Memory B cell (primary cell): ENCODE data around the gene ATMIN.

Experiments used
- ATAC-seq: fragments of 150-1000 bp; cut with Tn5 transposase; 2 replicates; pipeline ENCODE4 v1.10.0; 2021; ENCODE audit warnings: low read depth, mild to moderate bottlenecking, moderate library complexity
- DNase-seq, 2 donors: peaks; one replicate each; pipeline ENCODE4 v3.0.0; 2022; ENCODE audit warnings: low spot score in 2 of 2
- H3K27ac Mint-ChIP-seq: one replicate; pipeline ENCODE4 v1.8.0; 2022; ENCODE audit warnings: mild to moderate bottlenecking, moderate library complexity, mixed read lengths
- H3K27me3 Mint-ChIP-seq: one replicate; pipeline ENCODE4 v1.8.0; 2022; ENCODE audit warnings: mixed read lengths
- H3K36me3 Mint-ChIP-seq: one replicate; pipeline ENCODE4 v1.8.0; 2022; ENCODE audit warnings: mild to moderate bottlenecking, mixed read lengths
- H3K4me1 Mint-ChIP-seq: one replicate; pipeline ENCODE4 v1.8.0; 2022; ENCODE audit warnings: mixed read lengths
- H3K4me3 Mint-ChIP-seq: one replicate; pipeline ENCODE4 v1.8.0; 2022; ENCODE audit warnings: mild to moderate bottlenecking, moderate library complexity, mixed read lengths
- H3K9me3 Mint-ChIP-seq: one replicate; pipeline ENCODE4 v1.8.0; 2022; ENCODE audit warnings: mixed read lengths

The ATMIN gene

DNA sequence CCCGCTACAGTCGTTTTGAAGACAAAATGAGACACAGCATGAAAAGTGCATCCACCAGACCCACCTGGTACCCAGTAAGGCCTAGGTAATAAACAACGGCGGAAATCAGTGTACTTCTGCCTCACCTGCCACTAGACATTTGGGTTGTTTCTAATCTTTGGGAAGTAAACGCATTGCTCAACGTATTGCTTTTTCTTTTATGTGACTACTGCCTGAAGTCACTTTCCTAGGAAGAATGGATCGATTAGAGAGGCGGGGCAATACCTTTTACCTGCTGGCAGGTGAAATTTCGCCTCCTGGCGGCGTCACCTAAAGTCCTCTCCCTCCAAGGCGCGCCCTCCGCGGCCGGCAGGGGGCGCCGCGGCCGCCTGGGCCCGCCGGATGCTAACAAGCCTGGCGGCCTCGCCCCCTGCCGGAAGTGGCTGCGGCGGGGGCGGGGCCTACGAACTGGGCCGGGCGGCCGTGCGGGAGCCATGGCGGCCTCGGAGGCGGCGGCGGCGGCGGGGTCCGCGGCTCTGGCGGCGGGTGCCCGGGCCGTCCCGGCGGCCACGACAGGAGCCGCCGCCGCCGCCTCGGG lies at the start of gene ATMIN:
Gene ATMIN, plus strand, starts transcription at position 445 of the 577 bp plus-strand sequence. Its CDS starts 29 bp downstream, at position 474.
- no peaks in the 10 kb centered on the region for H3K9me3 Mint-ChIP-seq
- peaks cover 21% of the 10 kb centered on the region for H3K4me1 Mint-ChIP-seq
- H3K27ac Mint-ChIP-seq: no peak within 1 kb of the TSS
- H3K4me3 Mint-ChIP-seq: peak within 1 kb of the TSS; percentile 79
- no peaks in the 10 kb centered on the region for H3K27me3 Mint-ChIP-seq
- DNase-seq (peak; percentile 88), ATAC-seq (peak; percentile 94)
- H3K36me3 Mint-ChIP-seq: peaks cover 9% of the 10 kb centered on the region

DNA sequence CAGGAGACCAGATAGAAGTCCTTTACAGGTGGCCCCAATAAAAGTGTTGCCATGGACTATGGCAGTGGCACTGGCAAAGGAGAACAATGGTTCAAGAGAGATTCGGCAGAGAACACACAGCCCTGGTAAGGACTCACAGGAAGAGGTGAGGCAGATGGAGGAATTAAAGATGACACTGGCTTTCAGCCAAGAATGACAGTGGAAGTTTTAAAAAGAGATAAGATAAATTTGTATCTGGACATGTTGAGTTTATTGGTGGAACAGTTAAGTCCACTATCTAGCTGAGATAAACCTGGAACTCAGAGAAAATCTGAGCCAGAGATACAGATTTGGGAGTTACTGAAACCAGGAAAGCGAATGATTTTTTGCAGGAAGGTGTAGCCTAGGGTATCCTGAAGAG lies 49.1 kb upstream of the ATMIN start:
- no peaks in the 10 kb centered on the region for H3K9me3 Mint-ChIP-seq
- no peak overlapping the region for H3K27ac Mint-ChIP-seq
- H3K27me3 Mint-ChIP-seq: no peaks in the 10 kb centered on the region
- H3K36me3 Mint-ChIP-seq: peaks cover 14% of the 10 kb centered on the region
- DNase-seq: no peak
- no peak overlapping the region for H3K4me3 Mint-ChIP-seq
- peaks cover 6% of the 10 kb centered on the region for H3K4me1 Mint-ChIP-seq
- ATAC-seq: no peak

GRCh38 chr16:80988756-80989155 lies 46.9 kb upstream of the ATMIN start:
- peaks cover 6% of the 10 kb centered on the region for H3K4me1 Mint-ChIP-seq
- no peak overlapping the region for H3K27ac Mint-ChIP-seq
- ATAC-seq (no peak), DNase-seq (no peak)
- H3K9me3 Mint-ChIP-seq: no peaks in the 10 kb centered on the region
- no peaks in the 10 kb centered on the region for H3K27me3 Mint-ChIP-seq
- no peak overlapping the region for H3K4me3 Mint-ChIP-seq
- peaks cover 18% of the 10 kb centered on the region for H3K36me3 Mint-ChIP-seq

DNA sequence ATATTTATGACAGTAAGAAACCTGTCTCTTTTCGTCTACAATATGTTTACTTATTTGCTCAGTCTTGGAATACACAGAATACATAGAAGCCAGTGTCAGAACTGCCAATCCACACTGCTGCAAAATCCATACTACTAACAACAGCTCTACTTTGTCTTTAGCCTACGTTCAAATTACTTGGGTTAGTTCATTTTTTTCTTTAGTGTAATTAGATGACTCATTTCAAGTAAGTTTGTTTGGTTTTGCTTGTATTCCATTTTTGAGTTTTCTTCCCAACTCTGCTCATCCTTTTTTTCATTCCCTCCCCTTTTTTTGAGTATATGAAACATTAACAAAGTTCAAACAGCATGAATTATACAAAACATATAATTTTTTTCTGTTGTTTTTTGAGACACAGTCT lies 45.8 kb upstream of the ATMIN start:
- ATAC-seq (no peak), DNase-seq (no peak)
- H3K36me3 Mint-ChIP-seq: peaks cover 19% of the 10 kb centered on the region
- peaks cover 6% of the 10 kb centered on the region for H3K4me1 Mint-ChIP-seq
- no peak overlapping the region for H3K4me3 Mint-ChIP-seq
- no peaks in the 10 kb centered on the region for H3K9me3 Mint-ChIP-seq
- no peaks in the 10 kb centered on the region for H3K27me3 Mint-ChIP-seq
- no peak overlapping the region for H3K27ac Mint-ChIP-seq

- peaks cover 4% of the 10 kb centered on the region for H3K4me1 Mint-ChIP-seq
- no peaks in the 10 kb centered on the region for H3K9me3 Mint-ChIP-seq
- H3K27me3 Mint-ChIP-seq: no peaks in the 10 kb centered on the region
- H3K36me3 Mint-ChIP-seq: peaks cover 19% of the 10 kb centered on the region
- H3K4me3 Mint-ChIP-seq: no peak overlapping the region
- H3K27ac Mint-ChIP-seq: no peak overlapping the region
- no peak for DNase-seq
- no peak for ATAC-seq
These were observed 45.1 kb upstream of the ATMIN start for GRCh38 chr16:80990577-80990976.

GRCh38 chr16:80990978-80991377 lies 44.7 kb upstream of the ATMIN start:
- ATAC-seq: no peak
- Mint-ChIP-seq H3K4me1 (peaks cover 2% of the 10 kb centered on the region), H3K36me3 (peaks cover 19% of the 10 kb centered on the region)

GRCh38 chr16:80991792-80992430 lies 43.7 kb upstream of the ATMIN start:
- Mint-ChIP-seq H3K4me1 (peaks cover 4% of the 10 kb centered on the region), H3K36me3 (peaks cover 15% of the 10 kb centered on the region), H3K27me3 (no peaks in the 10 kb centered on the region), H3K9me3 (no peaks in the 10 kb centered on the region), H3K4me3 (no peak overlapping the region), H3K27ac (no peak overlapping the region)
- no peak for ATAC-seq
- DNase-seq: no peak

More at GRCh38 chr16:80990978-80991377, 44.7 kb upstream of the ATMIN start:
- H3K27me3 Mint-ChIP-seq: no peaks in the 10 kb centered on the region
- no peaks in the 10 kb centered on the region for H3K9me3 Mint-ChIP-seq
- no peak overlapping the region for H3K27ac Mint-ChIP-seq
- no peak overlapping the region for H3K4me3 Mint-ChIP-seq
- no peak for DNase-seq

GRCh38 chr16:80992676-80993293 lies 42.9 kb upstream of the ATMIN start:
- no peak for DNase-seq
- Mint-ChIP-seq H3K4me1 (peaks cover 9% of the 10 kb centered on the region), H3K36me3 (peaks cover 13% of the 10 kb centered on the region), H3K4me3 (no peak overlapping the region), H3K27me3 (no peaks in the 10 kb centered on the region), H3K27ac (no peak overlapping the region), H3K9me3 (no peaks in the 10 kb centered on the region)
- ATAC-seq: no peak

- H3K4me1 Mint-ChIP-seq: peaks cover 9% of the 10 kb centered on the region
- no peak for ATAC-seq
- peaks cover 13% of the 10 kb centered on the region for H3K36me3 Mint-ChIP-seq
- DNase-seq: no peak
- no peak overlapping the region for H3K27ac Mint-ChIP-seq
- no peak overlapping the region for H3K4me3 Mint-ChIP-seq
- no peaks in the 10 kb centered on the region for H3K9me3 Mint-ChIP-seq
- H3K27me3 Mint-ChIP-seq: no peaks in the 10 kb centered on the region
These were observed 42.3 kb upstream of the ATMIN start for GRCh38 chr16:80993307-80993706.

GRCh38 chr16:80993834-80994233 lies 41.8 kb upstream of the ATMIN start:
- H3K4me1 Mint-ChIP-seq: peaks cover 11% of the 10 kb centered on the region
- no peaks in the 10 kb centered on the region for H3K9me3 Mint-ChIP-seq
- H3K4me3 Mint-ChIP-seq: no peak overlapping the region
- H3K36me3 Mint-ChIP-seq: peaks cover 13% of the 10 kb centered on the region
- no peak for DNase-seq
- no peak for ATAC-seq
- H3K27me3 Mint-ChIP-seq: no peaks in the 10 kb centered on the region
- no peak overlapping the region for H3K27ac Mint-ChIP-seq

DNA sequence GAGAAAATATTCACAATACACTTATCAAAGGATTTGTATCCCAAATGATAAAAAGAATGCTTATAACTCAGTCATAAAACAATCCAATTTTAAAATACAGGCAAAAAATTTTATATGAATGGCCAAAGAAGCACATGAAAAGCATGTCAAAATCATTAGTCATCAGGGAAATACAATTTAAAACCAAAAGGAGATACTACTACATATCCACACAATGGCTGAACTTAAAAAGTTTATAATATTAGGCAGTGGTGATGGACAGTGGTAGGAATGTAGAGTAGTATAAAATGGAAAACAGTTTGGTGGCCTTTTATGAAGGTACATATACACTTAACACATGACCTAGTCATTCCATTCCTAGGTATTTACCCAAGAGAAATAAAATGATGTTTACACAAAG lies 41.2 kb upstream of the ATMIN start:
- Mint-ChIP-seq H3K4me1 (peaks cover 17% of the 10 kb centered on the region), H3K9me3 (no peaks in the 10 kb centered on the region), H3K4me3 (no peak overlapping the region), H3K36me3 (peaks cover 14% of the 10 kb centered on the region), H3K27me3 (no peaks in the 10 kb centered on the region), H3K27ac (no peak overlapping the region)
- DNase-seq (no peak), ATAC-seq (no peak)

GRCh38 chr16:80996688-80997138 lies 38.9 kb upstream of the ATMIN start:
- Mint-ChIP-seq H3K9me3 (no peaks in the 10 kb centered on the region), H3K4me1 (peaks cover 25% of the 10 kb centered on the region), H3K4me3 (peak overlapping the region; percentile 91), H3K27ac (peak overlapping the region; percentile 90), H3K36me3 (peaks cover 13% of the 10 kb centered on the region), H3K27me3 (no peaks in the 10 kb centered on the region)
- ATAC-seq (no peak), DNase-seq (no peak)

GRCh38 chr16:80997139-80997798 lies 38.4 kb upstream of the ATMIN start:
- Mint-ChIP-seq H3K27me3 (no peaks in the 10 kb centered on the region), H3K36me3 (peaks cover 12% of the 10 kb centered on the region), H3K27ac (peak overlapping the region; percentile 90), H3K4me3 (peak overlapping the region; percentile 91), H3K9me3 (no peaks in the 10 kb centered on the region), H3K4me1 (peaks cover 27% of the 10 kb centered on the region)
- DNase-seq (no peak), ATAC-seq (peak; percentile 47)

DNA sequence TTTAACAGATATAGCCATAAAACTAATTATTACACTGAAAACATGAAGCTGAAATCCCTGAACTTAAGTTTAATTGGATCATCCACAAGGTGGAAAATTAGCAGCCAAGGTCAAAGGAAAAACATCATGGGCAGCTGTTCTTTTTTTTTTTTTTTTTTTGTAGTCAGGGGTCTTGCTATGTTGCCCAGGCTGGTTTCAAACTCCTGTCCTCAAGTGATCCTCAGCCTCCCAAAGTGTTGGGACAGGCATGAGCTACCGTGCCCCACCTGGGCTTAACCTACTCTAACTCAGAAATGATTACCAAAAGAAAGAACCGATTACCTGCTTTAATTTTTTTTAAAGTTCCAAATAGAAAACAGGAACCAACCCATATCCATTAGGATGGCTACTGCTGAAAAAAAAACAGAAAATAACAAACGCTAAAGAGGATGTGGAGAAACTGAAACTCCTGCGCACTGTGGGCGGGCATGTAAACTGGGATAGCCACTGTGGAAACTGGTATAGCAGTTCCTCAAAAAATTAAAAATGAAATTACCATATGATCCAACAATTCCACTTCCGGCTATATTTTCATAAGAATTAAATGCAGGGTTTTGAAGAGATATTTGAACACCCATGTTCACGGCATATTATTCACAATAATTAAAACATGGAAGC lies 37.5 kb upstream of the ATMIN start:
- H3K27me3 Mint-ChIP-seq: no peaks in the 10 kb centered on the region
- H3K27ac Mint-ChIP-seq: peak overlapping the region; percentile 53
- H3K9me3 Mint-ChIP-seq: no peaks in the 10 kb centered on the region
- H3K4me1 Mint-ChIP-seq: peaks cover 31% of the 10 kb centered on the region
- H3K4me3 Mint-ChIP-seq: no peak overlapping the region
- DNase-seq (no peak), ATAC-seq (no peak)
- H3K36me3 Mint-ChIP-seq: peaks cover 12% of the 10 kb centered on the region
